HUDEP-2 (cell line): ENCODE data around the gene TMEM63B.

Experiments
- DNase-seq, 76 experiments: peaks; one replicate each; lab custom pipeline; 2025; ENCODE audit not compliant: unreplicated experiment in 76 of 76; lab: John Stamatoyannopoulos, UW

TMEM63B gene

GRCh38 chr6:44115866-44116265 lies 11.5 kb upstream of the TMEM63B start:
- no peak for DNase-seq

GRCh38 chr6:44116641-44117382 lies 10.5 kb upstream of the TMEM63B start:
- DNase-seq, result no peak

GRCh38 chr6:44117397-44118128 lies 9.8 kb upstream of the TMEM63B start:
- no peak for DNase-seq

- no peak for DNase-seq
These were observed 7.6 kb upstream of the TMEM63B start for GRCh38 chr6:44119704-44120262.

- no peak for DNase-seq
These were observed 6.5 kb upstream of the TMEM63B start for GRCh38 chr6:44120692-44121443.

- DNase-seq, result no peak
These were observed 4.6 kb upstream of the TMEM63B start for GRCh38 chr6:44122801-44123200.

GRCh38 chr6:44123544-44123943 lies 3.8 kb upstream of the TMEM63B start:
- no peak for DNase-seq

GRCh38 chr6:44126320-44127149 lies 819 bp upstream of the TMEM63B start:
- peak in 12 of 76 experiments; percentile 16 to 67 (median 31) for DNase-seq

- DNase-seq, result peak in 44 of 76 experiments; percentile 13 to 89 (median 42)
These were observed 915 bp downstream of the TMEM63B start for GRCh38 chr6:44128020-44128917.

- DNase-seq, result peak in 75 of 76 experiments; percentile 44 to 98 (median 91)
These were observed 2.5 kb downstream of the TMEM63B start for GRCh38 chr6:44129841-44130322.

GRCh38 chr6:44131892-44132291 lies 4.5 kb downstream of the TMEM63B start:
- no peak for DNase-seq

- DNase-seq, result no peak
These were observed 5.1 kb downstream of the TMEM63B start for GRCh38 chr6:44132476-44132875.

GRCh38 chr6:44133003-44133931 lies 5.9 kb downstream of the TMEM63B start:
- peak in 49 of 76 experiments; percentile 14 to 67 (median 38) for DNase-seq

- DNase-seq, result peak in 73 of 76 experiments; percentile 34 to 91 (median 75)
These were observed 6.8 kb downstream of the TMEM63B start for GRCh38 chr6:44133981-44134711.

GRCh38 chr6:44135173-44135758 lies 7.9 kb downstream of the TMEM63B start:
- no peak for DNase-seq

GRCh38 chr6:44135875-44136274 lies 8.5 kb downstream of the TMEM63B start:
- DNase-seq, result no peak
